ENCODE data around the gene FAM184A.
"Not testable (repeated sequence)": the region's sequence is repeated elsewhere in the genome, so short reads cannot be mapped to it uniquely, and the experiment has no call there.

FAM184A gene

GRCh38 chr6:119020597-119021561 is 57.6 kb downstream of the FAM184A start:
- DNase-seq (ENCODE audit: low read depth in 2 of 3, low spot score in 1 of 3), result no peak

GRCh38 chr6:119015165-119015564 is 63.3 kb downstream of the FAM184A start:
- DNase-seq (ENCODE audit: low read depth in 2 of 3, low spot score in 1 of 3), result not testable (repeated sequence)

GRCh38 chr6:119012521-119012920 is 65.9 kb downstream of the FAM184A start:
- DNase-seq (ENCODE audit: low read depth in 2 of 3, low spot score in 1 of 3), result no peak

- not testable (repeated sequence) for DNase-seq (ENCODE audit: low read depth in 2 of 3, low spot score in 1 of 3)
Observed at GRCh38 chr6:119009266-119009665, 69.2 kb downstream of the FAM184A start.

- no peak for DNase-seq (ENCODE audit: low read depth in 2 of 3, low spot score in 1 of 3)
Observed at GRCh38 chr6:119006974-119007373, 71.5 kb downstream of the FAM184A start.

GRCh38 chr6:119002069-119002468 is 76.4 kb downstream of the FAM184A start:
- DNase-seq (ENCODE audit: low read depth in 2 of 3, low spot score in 1 of 3), result no peak

- no peak for DNase-seq (ENCODE audit: low read depth in 2 of 3, low spot score in 1 of 3)
Observed at GRCh38 chr6:118999494-119000040, 78.9 kb downstream of the FAM184A start.

GRCh38 chr6:118997426-118997825 is 81.0 kb downstream of the FAM184A start:
- not testable (repeated sequence) for DNase-seq (ENCODE audit: low read depth in 2 of 3, low spot score in 1 of 3)

- no peak for DNase-seq (ENCODE audit: low read depth in 2 of 3, low spot score in 1 of 3)
Observed at GRCh38 chr6:118996289-118996820, 82.1 kb downstream of the FAM184A start.

GRCh38 chr6:118993803-118994251 is 84.6 kb downstream of the FAM184A start:
- DNase-seq (ENCODE audit: low read depth in 2 of 3, low spot score in 1 of 3), result no peak

GRCh38 chr6:118993358-118993757 is 85.1 kb downstream of the FAM184A start:
- no peak for DNase-seq (ENCODE audit: low read depth in 2 of 3, low spot score in 1 of 3)

- DNase-seq (ENCODE audit: low read depth in 2 of 3, low spot score in 1 of 3), result no peak
Observed at GRCh38 chr6:118992186-118992795, 86.2 kb downstream of the FAM184A start.

GRCh38 chr6:118986312-118986711 is 92.2 kb downstream of the FAM184A start:
- DNase-seq (ENCODE audit: low read depth in 2 of 3, low spot score in 1 of 3), result no peak

GRCh38 chr6:118985123-118985830 is 93.2 kb downstream of the FAM184A start:
- no peak for DNase-seq (ENCODE audit: low read depth in 2 of 3, low spot score in 1 of 3)

GRCh38 chr6:118984342-118984741 is 94.1 kb downstream of the FAM184A start:
- no peak for DNase-seq (ENCODE audit: low read depth in 2 of 3, low spot score in 1 of 3)

GRCh38 chr6:118982575-118982911 is 95.9 kb downstream of the FAM184A start:
- DNase-seq (ENCODE audit: low read depth in 2 of 3, low spot score in 1 of 3), result no peak

GRCh38 chr6:118981884-118982574 is 96.4 kb downstream of the FAM184A start:
- no peak for DNase-seq (ENCODE audit: low read depth in 2 of 3, low spot score in 1 of 3)

- no peak for DNase-seq (ENCODE audit: low read depth in 2 of 3, low spot score in 1 of 3)
Observed at GRCh38 chr6:118980063-118980462, 98.4 kb downstream of the FAM184A start.

GRCh38 chr6:118974790-118975189 is 103.7 kb downstream of the FAM184A start:
- DNase-seq (ENCODE audit: low read depth in 2 of 3, low spot score in 1 of 3), result no peak

GRCh38 chr6:118971682-118972081 is 106.8 kb downstream of the FAM184A start:
- no peak for DNase-seq (ENCODE audit: low read depth in 2 of 3, low spot score in 1 of 3)

- no peak for DNase-seq (ENCODE audit: low read depth in 2 of 3, low spot score in 1 of 3)
Observed at GRCh38 chr6:118970866-118971265, 107.6 kb downstream of the FAM184A start.
